ENCODE data around the gene MCM9.
A peak's percentile ranks its signal among the peaks of the same experiment; 100 is the strongest.

Gene MCM9

DNA sequence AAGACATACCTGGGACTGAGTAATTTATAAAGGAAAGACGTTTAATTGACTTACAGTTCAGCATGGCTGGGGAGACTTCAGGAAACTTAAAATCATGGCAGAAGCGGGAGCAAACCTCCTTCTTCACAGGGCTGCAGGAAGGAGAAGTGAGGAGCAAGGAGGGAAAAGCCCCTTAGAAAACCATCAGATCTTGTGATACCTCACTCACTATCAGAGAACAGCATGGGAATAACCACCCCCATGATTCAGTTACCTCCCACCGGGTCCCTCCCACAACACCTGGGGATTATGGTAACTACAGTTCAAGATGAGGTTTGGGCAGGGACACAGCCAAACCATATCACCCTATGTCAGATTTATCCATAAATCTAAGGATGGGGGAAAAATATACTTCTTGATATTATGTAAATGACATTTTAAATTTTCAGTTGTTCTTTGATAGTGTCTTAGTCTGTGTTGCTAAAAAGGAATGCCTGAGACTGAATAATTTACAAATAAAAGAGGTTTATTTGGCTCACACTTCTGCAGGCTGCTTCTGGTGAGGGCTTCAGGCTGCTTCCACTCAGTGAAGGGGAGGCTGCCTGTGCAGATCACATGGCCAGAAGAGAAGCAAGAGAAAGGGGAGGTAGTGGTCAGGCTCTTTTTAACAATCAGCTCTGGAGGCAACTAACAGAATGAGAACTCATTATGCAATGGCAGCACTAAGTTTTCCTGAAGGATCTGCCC is 1.2 kb upstream of the MCM9 start:
- no peak for DNase-seq (ENCODE audit: low spot score)
- TF ChIP-seq CTCF (conservative IDR thresholded peaks at IDR 0.05; ENCODE audit: low read depth), result no peak
- H3K27ac ChIP-seq, result no peak overlapping the region
- ChIA-PET POLR2A (ENCODE audit: low non-redundant PET) (no interaction called here), CTCF (no interaction called here)

- H3K27ac ChIP-seq, result peak overlapping the region; percentile 96
- CTCF ChIA-PET, result interaction anchor here (0.5 kb wide), 1 partner anchor 336 kb away, joined by 3 read pairs; no protein-coding TSS in a partner anchor
- POLR2A ChIA-PET (ENCODE audit: low non-redundant PET), result no interaction called here
Observed at GRCh38 chr6:118935331-118935668, 341 bp upstream of the MCM9 start.

GRCh38 chr6:118933855-118934460 is 1.0 kb downstream of the MCM9 start:
- ChIA-PET POLR2A (ENCODE audit: low non-redundant PET) (no interaction called here), CTCF (no interaction called here)
- no peak for TF ChIP-seq CTCF (conservative IDR thresholded peaks at IDR 0.05; ENCODE audit: low read depth)
- no peak for DNase-seq (ENCODE audit: low spot score)
- H3K27ac ChIP-seq, result peak overlapping the region; percentile 96

More at GRCh38 chr6:118935331-118935668, 341 bp upstream of the MCM9 start:
- no peak for TF ChIP-seq CTCF (conservative IDR thresholded peaks at IDR 0.05; ENCODE audit: low read depth)
- DNase-seq (ENCODE audit: low spot score), result no peak

- POLR2A ChIA-PET (ENCODE audit: low non-redundant PET), result no interaction called here
- H3K27ac ChIP-seq, result no peak overlapping the region
Observed at GRCh38 chr6:118932421-118932820, 2.5 kb downstream of the MCM9 start.

DNA sequence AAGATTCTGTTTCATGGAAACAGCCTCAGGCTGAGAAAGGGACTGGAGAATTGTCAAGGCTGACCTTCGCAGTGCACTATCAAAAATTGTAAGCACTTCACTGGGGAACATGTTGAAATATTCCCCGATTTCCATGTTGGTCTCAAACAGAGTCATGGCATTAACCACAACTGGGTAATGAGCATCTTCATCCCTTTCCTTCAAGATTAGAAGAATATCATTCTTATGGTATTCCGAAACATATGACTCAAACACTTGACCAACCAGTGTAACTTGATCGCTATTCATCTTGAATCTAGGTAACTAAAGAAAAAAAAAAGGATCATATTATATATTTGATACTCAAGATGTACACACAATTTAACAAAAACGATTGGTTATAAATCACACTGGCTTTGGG is 3.5 kb downstream of the MCM9 start:
- CTCF ChIA-PET, result no interaction called here
- no peak overlapping the region for H3K27ac ChIP-seq
- DNase-seq (ENCODE audit: low spot score), result peak; percentile 8
- POLR2A ChIA-PET (ENCODE audit: low non-redundant PET), result no interaction called here
- no peak for TF ChIP-seq CTCF (conservative IDR thresholded peaks at IDR 0.05; ENCODE audit: low read depth)

More at GRCh38 chr6:118932421-118932820, 2.5 kb downstream of the MCM9 start:
- no peak for TF ChIP-seq CTCF (conservative IDR thresholded peaks at IDR 0.05; ENCODE audit: low read depth)
- DNase-seq (ENCODE audit: low spot score), result no peak
- CTCF ChIA-PET, result no interaction called here

DNA sequence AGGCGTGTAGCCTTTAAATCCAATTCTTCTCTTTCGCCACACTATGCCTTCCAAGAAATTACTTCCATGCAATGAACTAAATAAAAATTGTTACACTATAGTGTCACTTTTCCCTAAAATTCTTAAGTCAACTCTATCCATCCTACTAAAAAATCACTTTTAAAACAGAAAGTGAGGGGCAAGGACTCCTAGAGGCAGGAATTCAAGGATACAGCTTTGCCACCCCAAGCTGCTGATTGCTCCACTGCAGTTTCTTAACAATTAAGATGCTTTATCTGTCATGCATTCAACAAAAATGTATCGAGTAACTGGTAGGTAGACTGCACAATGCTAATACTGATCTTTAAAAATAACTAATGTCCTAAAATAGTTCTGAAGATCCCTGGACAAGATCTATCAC is 4.3 kb downstream of the MCM9 start:
- no peak for DNase-seq (ENCODE audit: low spot score)
- ChIA-PET POLR2A (ENCODE audit: low non-redundant PET) (no interaction called here), CTCF (no interaction called here)
- H3K27ac ChIP-seq, result no peak overlapping the region
- no peak for TF ChIP-seq CTCF (conservative IDR thresholded peaks at IDR 0.05; ENCODE audit: low read depth)
